Measurements from ENCODE around the gene PLEKHM3.

- TF ChIP-seq, protein P1, sequence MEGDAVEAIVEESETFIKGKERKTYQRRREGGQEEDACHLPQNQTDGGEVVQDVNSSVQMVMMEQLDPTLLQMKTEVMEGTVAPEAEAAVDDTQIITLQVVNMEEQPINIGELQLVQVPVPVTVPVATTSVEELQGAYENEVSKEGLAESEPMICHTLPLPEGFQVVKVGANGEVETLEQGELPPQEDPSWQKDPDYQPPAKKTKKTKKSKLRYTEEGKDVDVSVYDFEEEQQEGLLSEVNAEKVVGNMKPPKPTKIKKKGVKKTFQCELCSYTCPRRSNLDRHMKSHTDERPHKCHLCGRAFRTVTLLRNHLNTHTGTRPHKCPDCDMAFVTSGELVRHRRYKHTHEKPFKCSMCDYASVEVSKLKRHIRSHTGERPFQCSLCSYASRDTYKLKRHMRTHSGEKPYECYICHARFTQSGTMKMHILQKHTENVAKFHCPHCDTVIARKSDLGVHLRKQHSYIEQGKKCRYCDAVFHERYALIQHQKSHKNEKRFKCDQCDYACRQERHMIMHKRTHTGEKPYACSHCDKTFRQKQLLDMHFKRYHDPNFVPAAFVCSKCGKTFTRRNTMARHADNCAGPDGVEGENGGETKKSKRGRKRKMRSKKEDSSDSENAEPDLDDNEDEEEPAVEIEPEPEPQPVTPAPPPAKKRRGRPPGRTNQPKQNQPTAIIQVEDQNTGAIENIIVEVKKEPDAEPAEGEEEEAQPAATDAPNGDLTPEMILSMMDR (conservative IDR thresholded peaks at IDR 0.05; ENCODE audit: low read depth in 2 of 2), result no peak
- TF ChIP-seq JUNB (IDR thresholded peaks at IDR 0.05; ENCODE audit: unreplicated experiment), result no peak
- no peak for TF ChIP-seq REST (IDR thresholded peaks at IDR 0.05; ENCODE audit: unreplicated experiment)
- TF ChIP-seq POLR2AphosphoS5 (IDR thresholded peaks at IDR 0.05; ENCODE audit: low read depth), result no peak
- TF ChIP-seq EZH2 (IDR thresholded peaks at IDR 0.05; ENCODE audit: low read depth, unreplicated experiment), result no peak
- no peak for TF ChIP-seq EZH2phosphoT487 (IDR thresholded peaks at IDR 0.05; ENCODE audit: unreplicated experiment)
- TF ChIP-seq CREB1 (CRISPR knock-in tag; IDR thresholded peaks at IDR 0.05; ENCODE audit: low read depth), result no peak
- TF ChIP-seq, protein P2, sequence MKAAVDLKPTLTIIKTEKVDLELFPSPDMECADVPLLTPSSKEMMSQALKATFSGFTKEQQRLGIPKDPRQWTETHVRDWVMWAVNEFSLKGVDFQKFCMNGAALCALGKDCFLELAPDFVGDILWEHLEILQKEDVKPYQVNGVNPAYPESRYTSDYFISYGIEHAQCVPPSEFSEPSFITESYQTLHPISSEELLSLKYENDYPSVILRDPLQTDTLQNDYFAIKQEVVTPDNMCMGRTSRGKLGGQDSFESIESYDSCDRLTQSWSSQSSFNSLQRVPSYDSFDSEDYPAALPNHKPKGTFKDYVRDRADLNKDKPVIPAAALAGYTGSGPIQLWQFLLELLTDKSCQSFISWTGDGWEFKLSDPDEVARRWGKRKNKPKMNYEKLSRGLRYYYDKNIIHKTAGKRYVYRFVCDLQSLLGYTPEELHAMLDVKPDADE (IDR thresholded peaks at IDR 0.05), result no peak
- no peak for TF ChIP-seq ZNF114 (CRISPR knock-in tag; IDR thresholded peaks at IDR 0.05)
- TF ChIP-seq NANOG (IDR thresholded peaks at IDR 0.05; ENCODE audit: borderline replicate concordance), result no peak
- TF ChIP-seq ZNF331 (CRISPR knock-in tag; IDR thresholded peaks at IDR 0.05; ENCODE audit: low read depth), result no peak
Measured at GRCh38 chr2:207879536-207879935, 145.8 kb downstream of the PLEKHM3 start.

All from GM23338 (cell line).